PC-3 (cell line): Measurements from ENCODE around the gene LRRC74A. TPM values are rescaled to one million over a fixed set of nuclear protein-coding genes. Genes with fewer than 3 reads are reported as not detected.

Experiments
- ATAC-seq: fragments of 200-7000 bp; cut with Tn5 transposase; 2 replicates; pipeline ENCODE4 v1.9.1; 2020; ENCODE audit warnings: mild to moderate bottlenecking, moderate library complexity
- BruUV-seq: library from RNA; stranded (reverse); fragments of 400-500 nt; replicated peaks from 2 replicates; lab custom pipeline; 2021; lab: Mats Ljungman, UMichigan
- CTCF ChIA-PET: fragments of 300-600 bp; sonication (Branson Sonifier 250); formaldehyde crosslinking; loops from one replicate; lab custom pipeline; 2022; ENCODE audit warnings: antibody characterized with exemption; lab: Charles Lee
- POLR2A ChIA-PET: fragments of 300-600 bp; sonication (Branson Sonifier 250); formaldehyde crosslinking; loops from one replicate; lab custom pipeline; 2022; ENCODE audit warnings: antibody characterized with exemption; ENCODE audit not compliant: unreplicated experiment; lab: Charles Lee
- DNase-seq: peaks from one replicate; pipeline ENCODE4 v3.0.0-alpha.2; 2015
- H2AFZ ChIP-seq: fragments of 300-600 bp; sonication (generic); 2 replicates; pipeline ENCODE4 v1.6.0; 2016; ENCODE audit warnings: antibody characterized with exemption, low read length
- H3F3A ChIP-seq: fragments of 300-600 bp; sonication (generic); one replicate; pipeline ENCODE4 v1.6.0; 2017; ENCODE audit warnings: antibody characterized with exemption, low read length, control low read depth, mild to moderate bottlenecking; ENCODE audit not compliant: unreplicated experiment
- H3K27ac ChIP-seq: fragments of 300-600 bp; sonication (generic); 2 replicates; pipeline ENCODE4 v1.5.1; 2016; ENCODE audit warnings: mild to moderate bottlenecking, low read length
- H3K27me3 ChIP-seq: fragments of 300-600 bp; sonication (generic); 2 replicates; pipeline ENCODE4 v1.6.1; 2016; ENCODE audit warnings: low read length, mixed read lengths
- H3K36me3 ChIP-seq: fragments of 300-600 bp; sonication (generic); 2 replicates; pipeline ENCODE4 v1.6.1; 2016; ENCODE audit warnings: low read depth, mixed run types, low read length, mixed read lengths
- H3K4me1 ChIP-seq: fragments of 300-600 bp; sonication (generic); 2 replicates; pipeline ENCODE4 v1.5.1; 2016; ENCODE audit warnings: low read length; ENCODE audit not compliant: insufficient read depth
- H3K4me2 ChIP-seq: fragments of 300-600 bp; sonication (generic); 2 replicates; pipeline ENCODE4 v1.6.0; 2016; ENCODE audit warnings: low read length
- H3K4me3 ChIP-seq: fragments of 300-600 bp; sonication (generic); 2 replicates; pipeline ENCODE4 v1.5.1; 2016; ENCODE audit warnings: mild to moderate bottlenecking, low read length, mixed read lengths
- H3K79me2 ChIP-seq: fragments of 300-600 bp; sonication (generic); 2 replicates; pipeline ENCODE4 v1.6.1; 2017; ENCODE audit warnings: low read length, mixed read lengths
- H3K9ac ChIP-seq: fragments of 300-600 bp; sonication (generic); 2 replicates; pipeline ENCODE4 v1.6.0; 2016; ENCODE audit warnings: mild to moderate bottlenecking, low read length
- H3K9me2 ChIP-seq: fragments of 300-600 bp; sonication (generic); replicated peaks from 2 replicates; pipeline ENCODE4 v1.6.1; 2016; ENCODE audit warnings: mixed run types, low read length, mixed read lengths
- H3K9me3 ChIP-seq: fragments of 300-600 bp; sonication (generic); 2 replicates; pipeline ENCODE4 v1.6.1; 2016; ENCODE audit warnings: low read length, mixed read lengths
- H4K20me1 ChIP-seq: fragments of 300-600 bp; sonication (generic); 2 replicates; pipeline ENCODE4 v1.6.1; 2016; ENCODE audit warnings: low read length, mixed read lengths
- EZH2 ChIP-seq: fragments of 300-600 bp; sonication (generic); IDR thresholded peaks from one replicate; pipeline ENCODE4 v1.6.1; 2017; ENCODE audit warnings: antibody characterized with exemption, mild to moderate bottlenecking, low read length; ENCODE audit not compliant: unreplicated experiment
- EZH2phosphoT487 ChIP-seq: fragments of 300-600 bp; sonication (generic); IDR thresholded peaks from 2 replicates; pipeline ENCODE4 v1.6.1; 2018; ENCODE audit warnings: mild to moderate bottlenecking, antibody characterized with exemption, low read length, borderline replicate concordance
- intact Hi-C: fragments of 100-400 bp; cut with micrococcal nuclease; formaldehyde crosslinking; loops from 2 replicates; pipeline ENCODE4 v1.9.0; 2023
- total RNA-seq: library from RNA; depleted of rRNA; stranded (reverse); fragments of >200 nt; gene quantifications from 2 replicates; pipeline ENCODE4 v1.2.3, GENCODE V29; 2014
- TF ChIP-seq, protein P1 (sequence below): fragments of 300-600 bp; sonication (generic); conservative IDR thresholded peaks from 2 replicates; pipeline ENCODE4 v1.5.1; 2017; ENCODE audit warnings: antibody characterized with exemption, low read depth, mild to moderate bottlenecking, low read length

The LRRC74A gene
- total RNA-seq, 1 experiment from 2014 or later, result not detected

GRCh38 chr14:76782115-76782884 is 43.9 kb upstream of the LRRC74A start:
- ATAC-seq (no peak), DNase-seq (no peak)
- Histone ChIP-seq H3F3A (no peaks in the 10 kb centered on the region), H3K27me3 (no peaks in the 10 kb centered on the region), H4K20me1 (no peaks in the 10 kb centered on the region), H3K4me1 (no peaks in the 10 kb centered on the region), H2AFZ (no peak overlapping the region), H3K36me3 (no peaks in the 10 kb centered on the region; the same call in none of the 2 replicates), H3K9me2 (no peaks in the 10 kb centered on the region), H3K4me2 (no peak overlapping the region), H3K27ac (no peak overlapping the region), H3K79me2 (no peaks in the 10 kb centered on the region), H3K9me3 (no peaks in the 10 kb centered on the region), H3K9ac (no peak overlapping the region), H3K4me3 (no peak overlapping the region)
- ChIA-PET CTCF (no interaction called here), POLR2A (interaction anchor here (0.5 kb wide), 1 partner anchor 9 kb away, joined by 3 read pairs; no protein-coding TSS in a partner anchor)
- TF ChIP-seq EZH2, result no peak
- TF ChIP-seq EZH2phosphoT487, result no peak
- TF ChIP-seq, protein P1, sequence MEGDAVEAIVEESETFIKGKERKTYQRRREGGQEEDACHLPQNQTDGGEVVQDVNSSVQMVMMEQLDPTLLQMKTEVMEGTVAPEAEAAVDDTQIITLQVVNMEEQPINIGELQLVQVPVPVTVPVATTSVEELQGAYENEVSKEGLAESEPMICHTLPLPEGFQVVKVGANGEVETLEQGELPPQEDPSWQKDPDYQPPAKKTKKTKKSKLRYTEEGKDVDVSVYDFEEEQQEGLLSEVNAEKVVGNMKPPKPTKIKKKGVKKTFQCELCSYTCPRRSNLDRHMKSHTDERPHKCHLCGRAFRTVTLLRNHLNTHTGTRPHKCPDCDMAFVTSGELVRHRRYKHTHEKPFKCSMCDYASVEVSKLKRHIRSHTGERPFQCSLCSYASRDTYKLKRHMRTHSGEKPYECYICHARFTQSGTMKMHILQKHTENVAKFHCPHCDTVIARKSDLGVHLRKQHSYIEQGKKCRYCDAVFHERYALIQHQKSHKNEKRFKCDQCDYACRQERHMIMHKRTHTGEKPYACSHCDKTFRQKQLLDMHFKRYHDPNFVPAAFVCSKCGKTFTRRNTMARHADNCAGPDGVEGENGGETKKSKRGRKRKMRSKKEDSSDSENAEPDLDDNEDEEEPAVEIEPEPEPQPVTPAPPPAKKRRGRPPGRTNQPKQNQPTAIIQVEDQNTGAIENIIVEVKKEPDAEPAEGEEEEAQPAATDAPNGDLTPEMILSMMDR, result no peak
- no TSS peak for BruUV-seq
- intact Hi-C loops, result no loop called here

DNA sequence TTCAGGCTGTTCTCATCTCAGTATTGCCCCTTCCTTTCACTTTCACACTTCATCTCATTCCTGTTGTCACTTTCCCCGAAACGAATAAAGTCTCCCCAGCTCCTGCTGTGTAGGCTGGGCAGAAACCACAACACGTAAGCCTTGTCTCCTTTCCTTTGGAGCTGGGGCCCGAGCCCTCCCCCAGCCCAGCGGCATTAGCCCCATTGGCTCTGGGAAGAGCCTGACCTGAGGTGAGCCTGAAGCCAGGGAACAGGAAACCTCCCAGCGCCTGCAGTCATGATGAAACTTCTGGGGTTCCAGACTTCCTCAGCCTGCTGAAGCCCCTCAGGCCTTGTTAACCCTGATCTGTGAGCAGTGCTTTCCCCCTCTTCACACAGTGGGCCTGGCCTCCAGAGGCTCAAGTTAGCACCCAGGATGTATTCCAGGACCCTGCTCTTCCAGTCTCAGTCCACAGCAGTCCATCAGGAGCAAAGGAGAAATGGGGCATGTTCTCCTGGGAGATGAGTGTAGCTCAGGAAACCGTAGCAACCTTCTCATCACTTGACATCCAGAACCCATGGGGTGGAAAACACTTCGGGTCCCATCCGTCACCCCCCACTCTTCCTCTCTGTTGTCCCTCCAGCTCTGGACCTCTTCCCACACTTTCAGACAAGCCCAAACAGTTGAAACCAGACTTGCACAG is 43.2 kb upstream of the LRRC74A start:
- intact Hi-C loops, result no loop called here
- ChIA-PET POLR2A (interaction anchor here (0.5 kb wide), 1 partner anchor 9 kb away, joined by 3 read pairs; no protein-coding TSS in a partner anchor), CTCF (no interaction called here)
- Histone ChIP-seq H3K4me1 (no peaks in the 10 kb centered on the region), H2AFZ (no peak overlapping the region), H3K9me3 (no peaks in the 10 kb centered on the region), H3K27ac (no peak overlapping the region), H3K79me2 (no peaks in the 10 kb centered on the region), H3K27me3 (no peaks in the 10 kb centered on the region), H3F3A (no peaks in the 10 kb centered on the region), H3K4me2 (no peak overlapping the region), H4K20me1 (no peaks in the 10 kb centered on the region), H3K36me3 (no peaks in the 10 kb centered on the region; the same call in none of the 2 replicates), H3K4me3 (no peak overlapping the region), H3K9ac (no peak overlapping the region), H3K9me2 (no peaks in the 10 kb centered on the region)
- BruUV-seq, result no TSS peak
- no peak for ATAC-seq
- no peak for DNase-seq
- no peak for TF ChIP-seq EZH2
- TF ChIP-seq, protein P1, result no peak
- TF ChIP-seq EZH2phosphoT487, result no peak
